Trophoblast cell (in vitro differentiated cells and primary cell): ENCODE measurements around the gene GSE1. TPM values are rescaled to one million over a fixed set of nuclear protein-coding genes. Genes with fewer than 3 reads are reported as not detected.

ENCODE experiments used
- DNase-seq, 2 donors: peaks; one replicate each; pipeline ENCODE4 v3.0.0-alpha.2; 2016
- H2AFZ ChIP-seq: 2 replicates; pipeline ENCODE4 v1.6.1; 2013; ENCODE audit warnings: low read length, moderate library complexity, mild to moderate bottlenecking; ENCODE audit not compliant: insufficient read depth, poor library complexity
- H2AK5ac ChIP-seq: 2 replicates; pipeline ENCODE4 v1.6.1; 2013; ENCODE audit warnings: mild to moderate bottlenecking, low read length
- H2BK120ac ChIP-seq: 2 replicates; pipeline ENCODE4 v1.6.1; 2013; ENCODE audit warnings: low read length, mild to moderate bottlenecking, moderate library complexity; ENCODE audit not compliant: insufficient read depth, poor library complexity
- H2BK12ac ChIP-seq: 2 replicates; pipeline ENCODE4 v1.6.1; 2013; ENCODE audit warnings: mild to moderate bottlenecking, low read length, moderate library complexity
- H2BK5ac ChIP-seq: 2 replicates; pipeline ENCODE4 v1.6.1; 2013; ENCODE audit warnings: low read length, low read depth, moderate library complexity, mild to moderate bottlenecking; ENCODE audit not compliant: poor library complexity
- H3K14ac ChIP-seq: 2 replicates; pipeline ENCODE4 v1.6.1; 2013; ENCODE audit warnings: mild to moderate bottlenecking, low read length
- H3K18ac ChIP-seq: 2 replicates; pipeline ENCODE4 v1.6.1; 2013; ENCODE audit warnings: mild to moderate bottlenecking, low read length
- H3K23ac ChIP-seq: 2 replicates; pipeline ENCODE4 v1.6.1; 2013; ENCODE audit warnings: low read length
- H3K27ac ChIP-seq: 2 replicates; pipeline ENCODE4 v1.5.1; 2013; ENCODE audit warnings: low read depth, mild to moderate bottlenecking, inconsistent platforms, low read length, moderate library complexity
- H3K27me3 ChIP-seq: 2 replicates; pipeline ENCODE4 v1.6.1; 2013; ENCODE audit warnings: inconsistent platforms, mild to moderate bottlenecking, low read length, moderate library complexity; ENCODE audit not compliant: insufficient read depth
- H3K36me3 ChIP-seq, 2 experiments: 1 replicate in 1 of 2; 2 replicates in 1 of 2; pipeline ENCODE4 v1.6.1; 2013; ENCODE audit warnings: low read length in 2 of 2, mild to moderate bottlenecking in 2 of 2, moderate library complexity in 1 of 2; ENCODE audit not compliant: insufficient read depth in 2 of 2, control insufficient read depth in 1 of 2
- H3K4ac ChIP-seq: 2 replicates; pipeline ENCODE4 v1.6.1; 2013; ENCODE audit warnings: low read depth, mild to moderate bottlenecking, low read length, moderate library complexity
- H3K4me1 ChIP-seq, 2 experiments: 1 replicate in 1 of 2; 2 replicates in 1 of 2; pipeline ENCODE4 v1.6.1; 2013; ENCODE audit warnings: low read length in 2 of 2, mild to moderate bottlenecking in 2 of 2, moderate library complexity in 1 of 2; ENCODE audit not compliant: insufficient read depth in 2 of 2, control insufficient read depth in 1 of 2
- H3K4me2 ChIP-seq: 2 replicates; pipeline ENCODE4 v1.6.1; 2013; ENCODE audit warnings: inconsistent platforms, mild to moderate bottlenecking, low read length, moderate library complexity
- H3K4me3 ChIP-seq: 2 replicates; pipeline ENCODE4 v1.5.1; 2013; ENCODE audit warnings: mild to moderate bottlenecking, low read depth, low read length, inconsistent platforms
- H3K79me1 ChIP-seq: one replicate; pipeline ENCODE4 v1.6.1; 2013; ENCODE audit warnings: low read length
- H3K79me2 ChIP-seq: 2 replicates; pipeline ENCODE4 v1.6.1; 2013; ENCODE audit warnings: low read length, mild to moderate bottlenecking; ENCODE audit not compliant: control insufficient read depth, insufficient read depth, poor library complexity
- H3K9ac ChIP-seq: 2 replicates; pipeline ENCODE4 v1.6.1; 2013; ENCODE audit warnings: mild to moderate bottlenecking, low read length
- H3K9me3 ChIP-seq: 2 replicates; pipeline ENCODE4 v1.6.1; 2013; ENCODE audit warnings: low read depth, mild to moderate bottlenecking, control low read depth, inconsistent platforms, low read length; ENCODE audit not compliant: insufficient read depth
- H4K12ac ChIP-seq: 2 replicates; pipeline ENCODE4 v1.6.1; 2013; ENCODE audit warnings: low read depth, mild to moderate bottlenecking, low read length, moderate library complexity
- H4K8ac ChIP-seq: 2 replicates; pipeline ENCODE4 v1.6.1; 2013; ENCODE audit warnings: low read depth, mild to moderate bottlenecking, low read length, moderate library complexity
- H4K91ac ChIP-seq: one replicate; pipeline ENCODE4 v1.6.1; 2013; ENCODE audit warnings: low read depth, mild to moderate bottlenecking, low read length, moderate library complexity
- WGBS: extraction: QIAGEN DNeasy Blood & Tissue Kit; methylation state at CpG from one replicate; pipeline ENCODE4 v1.1.7; 2013; ENCODE audit warnings: missing lambda C conversion rate; ENCODE audit not compliant: insufficient read length, insufficient coverage; ENCODE audit errors: extremely low coverage; 5-methylcytosine and 5-hydroxymethylcytosine counted together
- polyA plus RNA-seq: library from polyadenylated mRNA; stranded (reverse); fragments of 200-250 nt; gene quantifications from 2 replicates; pipeline ENCODE4 v1.2.3, GENCODE V29; 2013

GSE1 gene
- 175 and 188 TPM in 2 replicates for polyA plus RNA-seq

- peaks cover 17% of the 10 kb centered on the region for H3K79me2 ChIP-seq
- H3K4me2 ChIP-seq = peak within 1 kb of the TSS; percentile 85
- H2AFZ ChIP-seq = no peak within 1 kb of the TSS
- no peaks in the 10 kb centered on the region for H3K27me3 ChIP-seq
- peak within 1 kb of the TSS; percentile 74 for H3K18ac ChIP-seq
- no peak within 1 kb of the TSS for H2AK5ac ChIP-seq
- no peak within 1 kb of the TSS for H3K9ac ChIP-seq
- H4K91ac ChIP-seq = peak within 1 kb of the TSS; percentile 76
- peak within 1 kb of the TSS; percentile 37 for H2BK120ac ChIP-seq
- H3K4ac ChIP-seq = peak within 1 kb of the TSS; percentile 54
- WGBS = no CpG with 5 or more reads among the region's 81 CpGs
- peak within 1 kb of the TSS; percentile 52 for H4K8ac ChIP-seq
- H3K27ac ChIP-seq = peak within 1 kb of the TSS; percentile 87
- H3K4me3 ChIP-seq = peak within 1 kb of the TSS; percentile 77
- peak within 1 kb of the TSS; percentile 19 for H2BK12ac ChIP-seq
- H3K14ac ChIP-seq = peak within 1 kb of the TSS; percentile 55
- peaks cover 45% of the 10 kb centered on the region for H3K79me1 ChIP-seq
- peaks cover 53 to 55% of the 10 kb centered on the region in 2 experiments for H3K4me1 ChIP-seq
- no peaks in the 10 kb centered on the region for H3K9me3 ChIP-seq
- H4K12ac ChIP-seq = no peak within 1 kb of the TSS
- DNase-seq = peak; percentile 93 to 94
- H3K36me3 ChIP-seq = peaks cover 0 to 8% of the 10 kb centered on the region in 2 experiments
- no peak within 1 kb of the TSS for H3K23ac ChIP-seq
- H2BK5ac ChIP-seq = peak within 1 kb of the TSS; percentile 54
These were observed at the start of gene GSE1 for GRCh38 chr16:85612801-85613603. TSS of gene GSE1 (plus strand) at chr16:85613322. CDS start at chr16:85613392, 70 bp downstream.

- Histone ChIP-seq H3K4me3 (no peak overlapping the region), H4K91ac (no peak overlapping the region), H3K27me3 (no peaks in the 10 kb centered on the region), H4K12ac (peak overlapping the region; percentile 48), H2BK120ac (no peak overlapping the region), H2AFZ (no peak overlapping the region), H3K4me1 (peaks cover 15 to 18% of the 10 kb centered on the region in 2 experiments), H3K27ac (no peak overlapping the region), H2BK12ac (no peak overlapping the region), H3K9ac (no peak overlapping the region), H3K36me3 (no peaks in the 10 kb centered on the region), H3K79me1 (peaks cover 5% of the 10 kb centered on the region), H3K23ac (no peak overlapping the region), H2AK5ac (no peak overlapping the region), H2BK5ac (no peak overlapping the region), H3K9me3 (peaks cover 3% of the 10 kb centered on the region), H3K79me2 (peaks cover 15% of the 10 kb centered on the region), H3K14ac (no peak overlapping the region), H3K4me2 (no peak overlapping the region), H3K4ac (peak overlapping the region; percentile 38), H3K18ac (no peak overlapping the region), H4K8ac (no peak overlapping the region)
- no peak for DNase-seq
- no CpG with 5 or more reads among the region's 19 CpGs for WGBS
These were observed 49.4 kb upstream of the GSE1 start for GRCh38 chr16:85563515-85564276.

GRCh38 chr16:85564277-85565051 lies 48.7 kb upstream of the GSE1 start:
- Histone ChIP-seq H3K79me1 (peaks cover 5% of the 10 kb centered on the region), H3K14ac (no peak overlapping the region)

DNA sequence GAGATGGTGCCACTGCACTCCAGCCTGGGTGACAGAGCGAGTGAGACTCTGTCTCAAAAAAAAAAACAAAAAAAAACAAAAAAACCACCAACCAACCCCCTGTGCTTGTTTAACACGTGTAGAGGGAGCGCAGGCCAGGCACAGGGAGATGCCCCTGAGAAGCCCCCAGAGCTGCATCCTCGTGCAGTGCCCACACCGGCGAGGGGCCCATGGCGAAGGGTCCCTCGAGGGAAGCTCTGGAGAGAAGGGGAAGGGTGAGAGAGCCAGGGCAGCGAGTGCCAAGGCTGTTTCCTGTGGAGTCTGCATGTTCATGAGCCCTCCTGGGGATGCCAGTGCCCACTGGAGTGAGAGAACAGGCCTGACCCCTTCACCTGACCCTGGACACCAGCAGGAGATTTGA lies 47.8 kb upstream of the GSE1 start:
- Histone ChIP-seq H2BK12ac (no peak overlapping the region), H3K4me2 (no peak overlapping the region), H3K27me3 (no peaks in the 10 kb centered on the region), H3K14ac (no peak overlapping the region), H4K8ac (no peak overlapping the region), H2BK5ac (no peak overlapping the region), H2AFZ (no peak overlapping the region), H3K9me3 (peaks cover 2% of the 10 kb centered on the region), H3K18ac (no peak overlapping the region), H3K4ac (no peak overlapping the region), H3K4me1 (peaks cover 21% of the 10 kb centered on the region in 2 experiments), H2BK120ac (no peak overlapping the region), H3K36me3 (no peaks in the 10 kb centered on the region), H4K91ac (no peak overlapping the region), H3K4me3 (no peak overlapping the region), H3K79me1 (peaks cover 8% of the 10 kb centered on the region), H3K9ac (no peak overlapping the region), H3K79me2 (peaks cover 9% of the 10 kb centered on the region), H2AK5ac (no peak overlapping the region), H4K12ac (no peak overlapping the region), H3K23ac (no peak overlapping the region), H3K27ac (no peak overlapping the region)
- DNase-seq = no peak
- no CpG with 5 or more reads among the region's 9 CpGs for WGBS

More at GRCh38 chr16:85564277-85565051, 48.7 kb upstream of the GSE1 start:
- Histone ChIP-seq H3K4me1 (peaks cover 14 to 15% of the 10 kb centered on the region in 2 experiments), H4K8ac (no peak overlapping the region), H2BK12ac (no peak overlapping the region), H2AFZ (no peak overlapping the region), H2AK5ac (no peak overlapping the region), H3K4me3 (no peak overlapping the region), H3K9ac (no peak overlapping the region), H3K27me3 (no peaks in the 10 kb centered on the region), H4K91ac (no peak overlapping the region), H3K4ac (peak overlapping the region; percentile 38), H2BK5ac (no peak overlapping the region), H3K4me2 (no peak overlapping the region), H3K9me3 (peaks cover 2% of the 10 kb centered on the region), H3K36me3 (no peaks in the 10 kb centered on the region), H4K12ac (no peak overlapping the region), H3K18ac (no peak overlapping the region), H3K79me2 (peaks cover 11% of the 10 kb centered on the region), H2BK120ac (no peak overlapping the region), H3K27ac (no peak overlapping the region), H3K23ac (no peak overlapping the region)
- DNase-seq = no peak
- WGBS = no CpG with 5 or more reads among the region's 16 CpGs
